Measurements from ENCODE around the gene SPX. TPM values are rescaled to one million over a fixed set of nuclear protein-coding genes. Genes with fewer than 3 reads are reported as not detected.

Gene SPX
- total RNA-seq, 4 donors from 2014 or later: 0.67 to 2.4 (median 1.2) TPM; not detected in 1

GRCh38 chr12:21499765-21500164, 26.3 kb upstream of the SPX start:
- intact Hi-C loops (cut with DNase I; ENCODE audit: low total_unique reads): no loop called here
- no peak for TF ChIP-seq CTCF (IDR thresholded peaks at IDR 0.05)
- TF ChIP-seq POLR2A (IDR thresholded peaks at IDR 0.05): no peak

DNA sequence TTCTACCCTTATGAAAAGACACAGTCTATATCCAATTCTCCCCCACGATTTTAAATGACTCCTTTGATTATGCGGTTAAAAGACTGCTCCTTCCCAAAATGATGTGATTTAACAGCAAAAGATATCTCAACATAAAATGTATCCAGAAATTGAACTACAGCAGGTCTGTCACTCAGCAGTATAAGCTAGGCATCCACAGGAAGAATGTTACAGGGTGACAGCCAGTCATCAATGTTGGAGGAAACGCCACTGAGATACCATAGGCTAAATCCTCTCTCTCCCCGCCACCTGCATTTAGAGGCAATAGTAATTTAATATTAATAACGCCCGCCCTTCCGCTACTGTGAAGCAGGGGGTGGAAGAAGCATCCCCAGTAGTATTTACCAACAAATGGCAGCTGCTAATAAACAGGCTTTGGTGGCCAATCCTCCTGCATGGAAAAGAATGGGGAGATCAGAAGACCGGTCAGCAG, 25.3 kb upstream of the SPX start:
- H3K4me1 ChIP-seq: peaks cover 6 to 14% of the 10 kb centered on the region in 2 donors
- intact Hi-C loops (cut with DNase I; ENCODE audit: low total_unique reads): no loop called here
- no peaks in the 10 kb centered on the region for H3K27me3 ChIP-seq
- DNase-seq: no peak
- peak overlapping the region; percentile 87 to 98 for H3K4me3 ChIP-seq
- TF ChIP-seq CTCF (IDR thresholded peaks at IDR 0.05): no peak
- TF ChIP-seq POLR2A (IDR thresholded peaks at IDR 0.05): no peak
- no peaks in the 10 kb centered on the region for H3K9me3 ChIP-seq
- no peaks in the 10 kb centered on the region for H3K36me3 ChIP-seq
- peak overlapping the region; percentile 79 to 85 for H3K27ac ChIP-seq

More at GRCh38 chr12:21499765-21500164, 26.3 kb upstream of the SPX start:
- no peaks in the 10 kb centered on the region for H3K9me3 ChIP-seq
- H3K4me3 ChIP-seq: no peak overlapping the region
- H3K27ac ChIP-seq: no peak overlapping the region
- peaks cover 6 to 14% of the 10 kb centered on the region in 2 donors for H3K4me1 ChIP-seq
- H3K36me3 ChIP-seq: no peaks in the 10 kb centered on the region
- no peaks in the 10 kb centered on the region for H3K27me3 ChIP-seq
- DNase-seq: no peak

DNA sequence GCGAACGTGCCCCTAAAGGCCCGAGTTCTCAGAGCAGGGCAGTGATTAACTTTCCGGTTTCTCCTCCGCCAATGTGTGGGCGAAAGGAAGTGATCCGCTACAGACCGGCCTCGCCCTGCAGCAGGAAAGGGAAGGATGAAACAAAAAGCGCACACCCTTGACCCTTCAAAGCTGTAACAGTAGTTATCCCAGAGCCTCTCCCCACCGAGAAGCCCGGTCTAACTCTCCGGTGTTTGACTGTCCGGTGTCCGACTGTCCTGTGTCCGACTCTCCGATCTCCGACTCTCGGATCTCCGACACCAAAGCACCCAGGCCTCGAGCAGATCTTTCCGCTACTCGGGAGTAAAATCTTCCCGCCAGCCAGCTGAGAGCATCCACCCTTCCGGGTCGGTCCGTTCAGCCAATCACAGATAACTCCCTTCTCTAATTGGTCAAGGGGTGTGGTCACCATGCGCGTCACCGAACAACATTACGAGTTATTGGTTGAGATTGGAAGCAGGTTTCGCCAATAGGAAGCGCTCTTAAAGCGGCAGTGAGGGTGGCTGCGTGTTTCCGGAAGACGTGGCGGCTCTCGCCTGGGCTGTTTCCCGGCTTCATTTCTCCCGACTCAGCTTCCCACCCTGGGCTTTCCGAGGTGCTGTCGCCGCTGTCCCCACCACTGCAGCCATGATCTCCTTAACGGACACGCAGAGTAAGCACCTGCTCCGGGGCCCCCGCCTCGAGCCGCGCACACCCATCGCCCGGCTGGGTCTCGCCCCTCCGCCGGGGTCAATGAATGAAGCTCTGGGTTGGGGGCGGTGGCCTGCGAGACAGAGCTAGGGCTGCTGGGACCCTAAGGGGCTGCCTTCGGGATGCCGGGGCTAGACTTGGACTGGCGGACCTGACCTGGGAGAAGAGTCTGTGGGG, 24.6 kb upstream of the SPX start, which contains the start of the genes GOLT1B and RECQL:
Gene GOLT1B (plus strand): TSS at position 532 of the 906 bp plus-strand sequence. CDS start 135 bp downstream, at position 667.
Gene RECQL (minus strand): TSS at position 378 of the 906 bp plus-strand sequence. CDS start 2,065 bp downstream, outside the sequence.
- intact Hi-C loops (cut with DNase I; ENCODE audit: low total_unique reads): no loop called here
- Histone ChIP-seq H3K9me3 (no peaks in the 10 kb centered on the region), H3K27me3 (no peaks in the 10 kb centered on the region), H3K4me3 (peak within 1 kb of the TSS; percentile 87 to 98), H3K27ac (peak within 1 kb of the TSS; percentile 85 to 89), H3K36me3 (no peaks in the 10 kb centered on the region), H3K4me1 (peaks cover 6 to 14% of the 10 kb centered on the region in 2 donors)
- DNase-seq: peak; percentile 90 to 96
- TF ChIP-seq CTCF (IDR thresholded peaks at IDR 0.05) (no peak), POLR2A (IDR thresholded peaks at IDR 0.05) (peak; percentile 53 to 68)

- Histone ChIP-seq H3K9me3 (no peaks in the 10 kb centered on the region), H3K36me3 (no peaks in the 10 kb centered on the region), H3K27ac (peak overlapping the region; percentile 85 to 89), H3K4me1 (peaks cover 6 to 14% of the 10 kb centered on the region in 2 donors), H3K4me3 (peak overlapping the region; percentile 87 to 98), H3K27me3 (no peaks in the 10 kb centered on the region)
- no peak for TF ChIP-seq CTCF (IDR thresholded peaks at IDR 0.05)
- no peak for TF ChIP-seq POLR2A (IDR thresholded peaks at IDR 0.05)
- DNase-seq: no peak
- intact Hi-C loops (cut with DNase I; ENCODE audit: low total_unique reads): no loop called here
These were observed 24.0 kb upstream of the SPX start for GRCh38 chr12:21502164-21502496.

GRCh38 chr12:21502872-21503271, 23.2 kb upstream of the SPX start:
- Histone ChIP-seq H3K4me3 (peak overlapping the region; percentile 87 to 98), H3K27ac (peak overlapping the region in 1 of 2 donors; percentile 85), H3K27me3 (no peaks in the 10 kb centered on the region), H3K4me1 (peaks cover 6 to 14% of the 10 kb centered on the region in 2 donors), H3K9me3 (no peaks in the 10 kb centered on the region), H3K36me3 (no peaks in the 10 kb centered on the region)
- TF ChIP-seq CTCF (IDR thresholded peaks at IDR 0.05) (no peak), POLR2A (IDR thresholded peaks at IDR 0.05) (no peak)
- intact Hi-C loops (cut with DNase I; ENCODE audit: low total_unique reads): no loop called here
- no peak for DNase-seq
